PC-9 (cell line): Measurements from ENCODE around the gene PHKG2. TPM values are rescaled to one million over a fixed set of nuclear protein-coding genes. Genes with fewer than 3 reads are reported as not detected.

ENCODE experiments used
- BruUV-seq: library from RNA; stranded (reverse); fragments of 400-500 nt; replicated peaks from 2 replicates; lab custom pipeline; 2021; lab: Mats Ljungman, UMichigan
- CTCF ChIA-PET: fragments of 300-600 bp; sonication (Branson Sonifier 250); formaldehyde crosslinking; loops from one replicate; lab custom pipeline; 2022; ENCODE audit warnings: antibody characterized with exemption; lab: Charles Lee
- POLR2A ChIA-PET: fragments of 300-600 bp; sonication (Branson Sonifier 250); formaldehyde crosslinking; loops from one replicate; lab custom pipeline; 2022; ENCODE audit warnings: antibody characterized with exemption; ENCODE audit not compliant: unreplicated experiment; lab: Charles Lee
- DNase-seq, 2 experiments: peaks; one replicate each; pipeline versions ENCODE4 v3.0.0 to v3.0.0-alpha.2; 2015 to 2022; ENCODE audit warnings: mixed read lengths in 1 of 2
- H2AFZ ChIP-seq: fragments of 200-600 bp; sonication (generic); 2 replicates; pipeline ENCODE4 v1.8.1; 2017; ENCODE audit warnings: antibody characterized with exemption
- H3F3A ChIP-seq: fragments of 200-600 bp; sonication (generic); 2 replicates; pipeline ENCODE4 v1.8.1; 2017; ENCODE audit warnings: antibody characterized with exemption, mild to moderate bottlenecking, low read depth; ENCODE audit not compliant: insufficient read depth
- H3K27ac ChIP-seq: fragments of 200-600 bp; sonication (generic); 2 replicates; pipeline ENCODE4 v1.6.1; 2016; ENCODE audit warnings: mixed run types
- H3K27me3 ChIP-seq: fragments of 200-600 bp; sonication (generic); 2 replicates; pipeline ENCODE4 v1.6.1; 2016; ENCODE audit warnings: low read depth, mixed run types; ENCODE audit not compliant: insufficient read depth
- H3K36me3 ChIP-seq: fragments of 200-600 bp; sonication (generic); 2 replicates; pipeline ENCODE4 v1.6.1; 2016; ENCODE audit warnings: low read depth, mixed run types
- H3K4me1 ChIP-seq: fragments of 200-600 bp; sonication (generic); replicated peaks from 2 replicates; pipeline ENCODE4 v1.6.1; 2016; ENCODE audit warnings: mixed run types; ENCODE audit not compliant: insufficient read depth
- H3K4me2 ChIP-seq: fragments of 200-600 bp; sonication (generic); 2 replicates; pipeline ENCODE4 v1.6.1; 2017; ENCODE audit warnings: mixed run types
- H3K4me3 ChIP-seq: fragments of 200-600 bp; sonication (generic); 2 replicates; pipeline ENCODE4 v1.6.1; 2016; ENCODE audit warnings: mixed run types
- H3K79me2 ChIP-seq: fragments of 200-600 bp; sonication (generic); 2 replicates; pipeline ENCODE4 v1.6.1; 2017; ENCODE audit warnings: low read depth, mixed run types
- H3K9me2 ChIP-seq: fragments of 200-600 bp; sonication (generic); 2 replicates; pipeline ENCODE4 v1.8.1; 2017; ENCODE audit warnings: mild to moderate bottlenecking; ENCODE audit not compliant: insufficient read depth
- H3K9me3 ChIP-seq: fragments of 200-600 bp; sonication (generic); 2 replicates; pipeline ENCODE4 v1.8.1; 2016; ENCODE audit warnings: low read depth; ENCODE audit not compliant: insufficient read depth
- H4K20me1 ChIP-seq: fragments of 200-600 bp; sonication (generic); 2 replicates; pipeline ENCODE4 v1.8.1; 2017; ENCODE audit not compliant: insufficient read depth
- EZH2 ChIP-seq: fragments of 200-600 bp; sonication (generic); IDR thresholded peaks from 2 replicates; pipeline ENCODE4 v1.8.0; 2017; ENCODE audit warnings: antibody characterized with exemption, low read depth
- intact Hi-C: fragments of 100-400 bp; cut with micrococcal nuclease; formaldehyde crosslinking; loops from one replicate; pipeline ENCODE4 v1.10.0; 2022; ENCODE audit not compliant: unreplicated experiment
- total RNA-seq: library from RNA; stranded (reverse); gene quantifications from 2 replicates; pipeline ENCODE4 v1.2.3, GENCODE V29; 2021
- TF ChIP-seq, protein P1 (sequence below): fragments of 200-600 bp; sonication (generic); conservative IDR thresholded peaks from 2 replicates; pipeline ENCODE4 v1.6.1; 2017; ENCODE audit warnings: mixed run types, antibody characterized with exemption, mild to moderate bottlenecking, moderate library complexity

PHKG2 gene
- total RNA-seq, 1 experiment from 2014 or later: 66.1 TPM

GRCh38 chr16:30787613-30788378 is 39.6 kb downstream of the PHKG2 start:
- Histone ChIP-seq H3K27ac (no peak overlapping the region), H3K4me1 (peaks cover 14% of the 10 kb centered on the region)

GRCh38 chr16:30793508-30794069 is 45.4 kb downstream of the PHKG2 start:
- H2AFZ ChIP-seq: no peak overlapping the region

More at GRCh38 chr16:30787613-30788378, 39.6 kb downstream of the PHKG2 start:
- peaks cover 16% of the 10 kb centered on the region for H3K79me2 ChIP-seq
- POLR2A ChIA-PET: interaction anchor here (0.6 to 1.0 kb wide), 2 partner anchors 18 to 20 kb away, joined by 15 to 21 read pairs; no protein-coding TSS in a partner anchor
- H3K27me3 ChIP-seq: no peaks in the 10 kb centered on the region
- H3K4me3 ChIP-seq: peak overlapping the region; percentile 97
- peak overlapping the region; percentile 98 for H2AFZ ChIP-seq
- no peak for TF ChIP-seq EZH2
- TF ChIP-seq, protein P1, sequence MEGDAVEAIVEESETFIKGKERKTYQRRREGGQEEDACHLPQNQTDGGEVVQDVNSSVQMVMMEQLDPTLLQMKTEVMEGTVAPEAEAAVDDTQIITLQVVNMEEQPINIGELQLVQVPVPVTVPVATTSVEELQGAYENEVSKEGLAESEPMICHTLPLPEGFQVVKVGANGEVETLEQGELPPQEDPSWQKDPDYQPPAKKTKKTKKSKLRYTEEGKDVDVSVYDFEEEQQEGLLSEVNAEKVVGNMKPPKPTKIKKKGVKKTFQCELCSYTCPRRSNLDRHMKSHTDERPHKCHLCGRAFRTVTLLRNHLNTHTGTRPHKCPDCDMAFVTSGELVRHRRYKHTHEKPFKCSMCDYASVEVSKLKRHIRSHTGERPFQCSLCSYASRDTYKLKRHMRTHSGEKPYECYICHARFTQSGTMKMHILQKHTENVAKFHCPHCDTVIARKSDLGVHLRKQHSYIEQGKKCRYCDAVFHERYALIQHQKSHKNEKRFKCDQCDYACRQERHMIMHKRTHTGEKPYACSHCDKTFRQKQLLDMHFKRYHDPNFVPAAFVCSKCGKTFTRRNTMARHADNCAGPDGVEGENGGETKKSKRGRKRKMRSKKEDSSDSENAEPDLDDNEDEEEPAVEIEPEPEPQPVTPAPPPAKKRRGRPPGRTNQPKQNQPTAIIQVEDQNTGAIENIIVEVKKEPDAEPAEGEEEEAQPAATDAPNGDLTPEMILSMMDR: no peak
- no peaks in the 10 kb centered on the region for H3K9me3 ChIP-seq
- CTCF ChIA-PET: interaction anchor here (0.6 to 1.6 kb wide), 2 partner anchors 9 to 18 kb away, joined by 3 to 8 read pairs; no protein-coding TSS in a partner anchor
- no peaks in the 10 kb centered on the region; the same call in 1 of the 2 replicates for H4K20me1 ChIP-seq
- peak overlapping the region; percentile 96 for H3K4me2 ChIP-seq
- H3K36me3 ChIP-seq: no peaks in the 10 kb centered on the region
- BruUV-seq: no TSS peak
- DNase-seq: no peak
- intact Hi-C loops: loop anchor here (1.0 to 2.0 kb wide), 3 partner anchors 18 to 88 kb away; no protein-coding TSS in a partner anchor
- H3F3A ChIP-seq: no peaks in the 10 kb centered on the region; the same call in 1 of the 2 replicates
- H3K9me2 ChIP-seq: no peaks in the 10 kb centered on the region

GRCh38 chr16:30794634-30795033 is 46.4 kb downstream of the PHKG2 start:
- ChIA-PET POLR2A (no interaction called here), CTCF (no interaction called here)
- Histone ChIP-seq H3K4me1 (peaks cover 8% of the 10 kb centered on the region), H3K27ac (no peak overlapping the region), H3K9me2 (no peaks in the 10 kb centered on the region), H3F3A (peaks cover 11% of the 10 kb centered on the region), H3K4me2 (no peak overlapping the region), H3K4me3 (no peak overlapping the region), H2AFZ (no peak overlapping the region), H3K79me2 (no peaks in the 10 kb centered on the region), H3K9me3 (no peaks in the 10 kb centered on the region), H4K20me1 (no peaks in the 10 kb centered on the region), H3K27me3 (no peaks in the 10 kb centered on the region), H3K36me3 (no peaks in the 10 kb centered on the region)
- peak in 1 of 2 experiments; percentile 33 for DNase-seq
- intact Hi-C loops: no loop called here
- BruUV-seq: no TSS peak
- TF ChIP-seq EZH2: no peak
- TF ChIP-seq, protein P1: no peak

More at GRCh38 chr16:30793508-30794069, 45.4 kb downstream of the PHKG2 start:
- BruUV-seq: no TSS peak
- Histone ChIP-seq H3K9me3 (no peaks in the 10 kb centered on the region), H3K27me3 (no peaks in the 10 kb centered on the region), H4K20me1 (no peaks in the 10 kb centered on the region), H3F3A (peaks cover 11% of the 10 kb centered on the region), H3K79me2 (no peaks in the 10 kb centered on the region), H3K4me1 (peaks cover 8% of the 10 kb centered on the region), H3K9me2 (no peaks in the 10 kb centered on the region), H3K4me2 (no peak overlapping the region), H3K4me3 (no peak overlapping the region), H3K27ac (no peak overlapping the region), H3K36me3 (no peaks in the 10 kb centered on the region)
- CTCF ChIA-PET: interaction anchor here (0.5 kb wide), 1 partner anchor 19 kb away, joined by 3 read pairs; no protein-coding TSS in a partner anchor
- no peak for TF ChIP-seq EZH2
- TF ChIP-seq, protein P1: no peak
- POLR2A ChIA-PET: interaction anchor here (0.5 kb wide), 1 partner anchor 97 kb away, joined by 3 read pairs; no protein-coding TSS in a partner anchor
- intact Hi-C loops: no loop called here
- DNase-seq: peak in 1 of 2 experiments; percentile 32
